ENCODE results near the gene TNFAIP2.

DNA sequence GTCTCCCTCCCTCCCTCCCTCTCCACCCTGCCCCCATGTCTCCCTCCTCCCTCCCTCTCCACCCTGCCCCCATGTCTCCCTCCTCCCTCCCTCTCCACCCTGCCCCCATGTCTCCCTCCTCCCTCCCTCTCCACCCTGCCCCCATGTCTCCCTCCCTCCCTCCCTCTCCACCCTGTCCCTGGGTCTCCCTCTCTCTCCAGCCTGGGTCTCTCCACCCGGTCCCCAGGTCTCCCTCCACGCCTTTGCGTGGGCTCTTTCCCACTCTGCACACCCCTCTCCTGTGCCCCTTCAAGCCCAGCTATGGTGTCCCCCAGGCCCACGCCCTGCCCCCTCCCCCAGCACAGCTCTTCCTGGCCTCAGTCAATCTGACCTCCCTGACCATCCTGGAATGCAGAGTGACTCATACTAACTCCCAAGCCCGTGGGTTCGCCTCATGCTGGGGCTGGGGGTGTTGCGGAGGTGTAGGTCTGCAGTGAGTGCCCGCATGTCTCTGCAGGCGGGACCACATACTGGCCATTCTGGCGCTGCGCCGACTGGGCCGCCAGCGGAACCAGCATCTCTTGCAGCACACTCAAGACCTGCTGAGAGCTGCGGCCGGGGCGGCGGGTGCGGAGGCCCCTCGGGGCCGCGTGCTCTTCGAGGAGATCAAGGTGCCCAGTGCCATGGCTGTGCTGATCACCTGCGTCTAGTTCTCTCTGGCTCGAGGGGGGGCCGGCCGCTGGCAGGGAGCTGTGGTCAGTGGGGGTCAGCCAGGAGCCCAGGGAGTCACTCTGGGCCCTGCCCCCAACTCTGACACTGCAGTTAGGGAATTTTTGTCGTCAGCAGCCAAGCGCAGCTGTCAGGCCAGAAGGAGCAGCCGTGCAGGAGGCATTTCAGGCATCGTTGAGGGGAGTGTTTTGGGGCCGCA lies 13.5 kb upstream of the TNFAIP2 start:
- TF ChIP-seq CTCF (IDR thresholded peaks at IDR 0.05) (no peak), POLR2A (IDR thresholded peaks at IDR 0.05) (no peak), EP300 (IDR thresholded peaks at IDR 0.05) (no peak)

Measured in ovary (tissue), 3 donors.